ENCODE results near the gene PLCD3.
A peak's percentile ranks its signal among the peaks of the same experiment; 100 is the strongest.
"Not testable (repeated sequence)": the region's sequence is repeated elsewhere in the genome, so short reads cannot be mapped to it uniquely, and the experiment has no call there.

Gene PLCD3

GRCh38 chr17:45131616-45132319 lies 547 bp downstream of the PLCD3 start:
- peak; percentile 60 for DNase-seq

GRCh38 chr17:45130681-45131615 lies 1.4 kb downstream of the PLCD3 start:
- no peak for DNase-seq

- no peak for DNase-seq
These were observed 2.2 kb downstream of the PLCD3 start for GRCh38 chr17:45129940-45130680.

- DNase-seq = no peak
These were observed 2.8 kb downstream of the PLCD3 start for GRCh38 chr17:45129426-45129939.

GRCh38 chr17:45128989-45129388 lies 3.3 kb downstream of the PLCD3 start:
- no peak for DNase-seq

- no peak for DNase-seq
These were observed 4.0 kb downstream of the PLCD3 start for GRCh38 chr17:45128331-45128730.

- no peak for DNase-seq
These were observed 4.6 kb downstream of the PLCD3 start for GRCh38 chr17:45127548-45128300.

GRCh38 chr17:45127207-45127547 lies 5.1 kb downstream of the PLCD3 start:
- no peak for DNase-seq

- no peak for DNase-seq
These were observed 6.8 kb downstream of the PLCD3 start for GRCh38 chr17:45125509-45125908.

- not testable (repeated sequence) for DNase-seq
These were observed 7.6 kb downstream of the PLCD3 start for GRCh38 chr17:45124797-45125122.

GRCh38 chr17:45123930-45124796 lies 8.2 kb downstream of the PLCD3 start:
- DNase-seq = no peak

GRCh38 chr17:45123076-45123770 lies 9.1 kb downstream of the PLCD3 start:
- no peak for DNase-seq

- no peak for DNase-seq
These were observed 11.3 kb downstream of the PLCD3 start for GRCh38 chr17:45121055-45121454.

GRCh38 chr17:45120558-45120957 lies 11.8 kb downstream of the PLCD3 start:
- no peak for DNase-seq

- no peak for DNase-seq
These were observed 12.4 kb downstream of the PLCD3 start for GRCh38 chr17:45119964-45120363.

- no peak for DNase-seq
These were observed 13.6 kb downstream of the PLCD3 start for GRCh38 chr17:45118691-45119090.

- DNase-seq = no peak
These were observed 14.3 kb downstream of the PLCD3 start for GRCh38 chr17:45117848-45118646.

GRCh38 chr17:45117334-45117733 lies 15.0 kb downstream of the PLCD3 start:
- no peak for DNase-seq

- no peak for DNase-seq
These were observed 15.8 kb downstream of the PLCD3 start for GRCh38 chr17:45116434-45117016.

GRCh38 chr17:45115871-45116270 lies 16.4 kb downstream of the PLCD3 start:
- DNase-seq = no peak
